ENCODE results near the gene CIAO3.

CIAO3 gene

GRCh38 chr16:761625-762513, 21.1 kb upstream of the CIAO3 start (continued):
- TF ChIP-seq ZNF521 (tag by site-specific recombination; IDR thresholded peaks at IDR 0.05): no peak
- TF ChIP-seq ZNF704 (tag by site-specific recombination; IDR thresholded peaks at IDR 0.05): no peak
- TF ChIP-seq ZBTB6 (tag by site-specific recombination; IDR thresholded peaks at IDR 0.05): no peak
- no peak for TF ChIP-seq ZNF350 (tag by site-specific recombination; IDR thresholded peaks at IDR 0.05)
- no peak for TF ChIP-seq ZSCAN5A (tag by site-specific recombination; IDR thresholded peaks at IDR 0.05)
- no peak for TF ChIP-seq ZNF776 (tag by site-specific recombination; IDR thresholded peaks at IDR 0.05; ENCODE audit: borderline replicate concordance)
- TF ChIP-seq BCL6B (tag by site-specific recombination; IDR thresholded peaks at IDR 0.05): no peak
- TF ChIP-seq ZFHX2 (tag by site-specific recombination; conservative IDR thresholded peaks at IDR 0.05): no peak
- TF ChIP-seq KLF1 (tag by site-specific recombination; IDR thresholded peaks at IDR 0.05): peak; percentile 97

- Histone ChIP-seq H3K4me3 (ENCODE audit: low read depth, low read length) (no peak within 1 kb of the TSS), H3K4me1 (ENCODE audit: control insufficient read depth, insufficient read depth, low read length) (no peaks in the 10 kb centered on the region), H3K36me3 (ENCODE audit: control insufficient read depth in 2 of 2, insufficient read depth in 1 of 2, low read length in 2 of 2) (no peaks in the 10 kb centered on the region), H3K27ac (ENCODE audit: extremely low read depth, low read depth, low read length) (no peak within 1 kb of the TSS), H3K9me3 (ENCODE audit: control insufficient read depth, insufficient read depth, low read depth, low read length) (no peaks in the 10 kb centered on the region)
- peak; percentile 94 for TF ChIP-seq ZFHX2 (tag by site-specific recombination; conservative IDR thresholded peaks at IDR 0.05)
- no peak for TF ChIP-seq ZBTB6 (tag by site-specific recombination; IDR thresholded peaks at IDR 0.05)
- no peak for TF ChIP-seq ZBTB26 (tag by site-specific recombination; optimal IDR thresholded peaks at IDR 0.05)
- TF ChIP-seq EGR2 (tag by site-specific recombination; IDR thresholded peaks at IDR 0.05; ENCODE audit: low read depth): peak; percentile 93
- TF ChIP-seq ZNF391 (tag by site-specific recombination; IDR thresholded peaks at IDR 0.05; ENCODE audit: borderline replicate concordance, low read depth): no peak
- TF ChIP-seq ZNF585B (tag by site-specific recombination; IDR thresholded peaks at IDR 0.05): no peak
- peak; percentile 93; the same call in 1 of the 2 replicates for TF ChIP-seq ZNF266 (tag by site-specific recombination; IDR thresholded peaks at IDR 0.05; ENCODE audit: low read depth)
- no peak for TF ChIP-seq ZNF830 (tag by site-specific recombination; IDR thresholded peaks at IDR 0.05; ENCODE audit: low read depth)
- peak; percentile 69 for TF ChIP-seq KLF1 (tag by site-specific recombination; IDR thresholded peaks at IDR 0.05)
- CTCF ChIA-PET: interaction anchor here (1.3 kb wide), 1 partner anchor 15 kb away, joined by 4 read pairs; no protein-coding TSS in a partner anchor
- POLR2A ChIA-PET: no interaction called here
Measured at GRCh38 chr16:760545-761343, 19.9 kb upstream of the CIAO3 start, which contains the start of gene MSLN. Gene MSLN (plus strand): TSS chr16:760734. CDS start chr16:762681, 1,947 bp downstream.
